Stimulated activated CD4-positive, alpha-beta T cell treated with anti-CD3 and anti-CD28 coated beads, Interleukin-1b, Interleukin-23, amount 100 ng/mL, for 48 hours (primary cell): Measurements from ENCODE around the gene UTP15.

ENCODE experiments used
- DNase-seq: peaks from one replicate; pipeline ENCODE4 v3.0.0-alpha.2; 2020

UTP15 gene

GRCh38 chr5:73582285-73583145 lies 17.0 kb downstream of the UTP15 start:
- DNase-seq, result no peak

- DNase-seq, result no peak
These were observed 22.4 kb downstream of the UTP15 start for GRCh38 chr5:73587923-73588322.

- peak; percentile 6 for DNase-seq
These were observed 25.7 kb downstream of the UTP15 start for GRCh38 chr5:73591102-73591695.

GRCh38 chr5:73591698-73592501 lies 26.4 kb downstream of the UTP15 start:
- DNase-seq, result no peak

- no peak for DNase-seq
These were observed 27.0 kb downstream of the UTP15 start for GRCh38 chr5:73592551-73592950.

GRCh38 chr5:73596705-73597328 lies 31.3 kb downstream of the UTP15 start:
- DNase-seq, result no peak

GRCh38 chr5:73599380-73599779 lies 33.8 kb downstream of the UTP15 start:
- no peak for DNase-seq

GRCh38 chr5:73603998-73604397 lies 38.5 kb downstream of the UTP15 start:
- DNase-seq, result no peak

- no peak for DNase-seq
These were observed 39.9 kb downstream of the UTP15 start for GRCh38 chr5:73605223-73606087.

- no peak for DNase-seq
These were observed 40.7 kb downstream of the UTP15 start for GRCh38 chr5:73606206-73606753.

GRCh38 chr5:73607228-73607627 lies 41.7 kb downstream of the UTP15 start:
- no peak for DNase-seq

- DNase-seq, result no peak
These were observed 47.3 kb downstream of the UTP15 start for GRCh38 chr5:73612799-73613198.

GRCh38 chr5:73615085-73615484 lies 49.5 kb downstream of the UTP15 start:
- no peak for DNase-seq

GRCh38 chr5:73615947-73616346 lies 50.4 kb downstream of the UTP15 start:
- no peak for DNase-seq

GRCh38 chr5:73617510-73618279 lies 52.2 kb downstream of the UTP15 start:
- DNase-seq, result no peak

GRCh38 chr5:73619606-73620333 lies 54.2 kb downstream of the UTP15 start:
- no peak for DNase-seq

- no peak for DNase-seq
These were observed 54.8 kb downstream of the UTP15 start for GRCh38 chr5:73620334-73620687.

GRCh38 chr5:73623060-73623459 lies 57.5 kb downstream of the UTP15 start:
- DNase-seq, result no peak

- DNase-seq, result no peak
These were observed 58.4 kb downstream of the UTP15 start for GRCh38 chr5:73623901-73624404.

GRCh38 chr5:73624888-73625287 lies 59.3 kb downstream of the UTP15 start:
- no peak for DNase-seq
